ENCODE results near the gene TBC1D22A. TPM values are rescaled to one million over a fixed set of nuclear protein-coding genes. Genes with fewer than 3 reads are reported as not detected.

The TBC1D22A gene
- total and polyA plus RNA-seq, 8 donors: 13.3 to 53.1 (median 21.5) TPM

- H3K9me3 ChIP-seq: no peaks in the 10 kb centered on the region
- no peak for TF ChIP-seq POLR2A (IDR thresholded peaks at IDR 0.05)
- no peak for TF ChIP-seq CTCF (IDR thresholded peaks at IDR 0.05)
- TF ChIP-seq POLR2AphosphoS5 (IDR thresholded peaks at IDR 0.05): no peak
- DNase-seq: no peak
- 93 to 98% (median 94%) methylated on average over 6 of the region's 6 CpGs for WGBS, 5 donors
- H3K27me3 ChIP-seq: no peaks in the 10 kb centered on the region
- peaks cover 0 to 21% (median 9%) of the 10 kb centered on the region in 4 donors for H3K4me1 ChIP-seq
- H3K27ac ChIP-seq: no peak overlapping the region
- H3K36me3 ChIP-seq: peaks cover 0 to 36% (median 30%) of the 10 kb centered on the region in 4 donors
- intact Hi-C loops (cut with DNase I; ENCODE audit: low total_unique reads): no loop called here
- H3K4me3 ChIP-seq: no peak overlapping the region
Observed at GRCh38 chr22:46849101-46849500, 86.7 kb downstream of the TBC1D22A start.

- TF ChIP-seq EP300 (IDR thresholded peaks at IDR 0.05): no peak
- TF ChIP-seq CTCF (IDR thresholded peaks at IDR 0.05): no peak
- TF ChIP-seq POLR2A (IDR thresholded peaks at IDR 0.05): no peak
- TF ChIP-seq POLR2AphosphoS5 (IDR thresholded peaks at IDR 0.05): no peak
- H3K4me1 ChIP-seq: peaks cover 0 to 19% (median 6%) of the 10 kb centered on the region in 4 donors
- H3K27me3 ChIP-seq: no peaks in the 10 kb centered on the region
- H3K27ac ChIP-seq: no peak overlapping the region
- no peak overlapping the region for H3K4me3 ChIP-seq
- H3K9me3 ChIP-seq: no peaks in the 10 kb centered on the region
- intact Hi-C loops (cut with DNase I; ENCODE audit: low total_unique reads): no loop called here
- DNase-seq: no peak
- WGBS, 5 donors: 88 to 97% (median 93%) methylated on average over 6 of the region's 6 CpGs
- H3K36me3 ChIP-seq: peaks cover 0 to 36% (median 30%) of the 10 kb centered on the region in 4 donors
Observed at GRCh38 chr22:46849951-46850350, 87.5 kb downstream of the TBC1D22A start.

GRCh38 chr22:46851311-46851710 lies 88.9 kb downstream of the TBC1D22A start:
- Histone ChIP-seq H3K36me3 (peaks cover 0 to 35% (median 30%) of the 10 kb centered on the region in 4 donors), H3K27me3 (no peaks in the 10 kb centered on the region), H3K4me1 (peaks cover 0 to 12% (median 0%) of the 10 kb centered on the region in 4 donors), H3K9me3 (no peaks in the 10 kb centered on the region), H3K4me3 (no peak overlapping the region), H3K27ac (no peak overlapping the region)
- no peak for DNase-seq
- TF ChIP-seq POLR2A (IDR thresholded peaks at IDR 0.05): no peak
- no peak for TF ChIP-seq POLR2AphosphoS5 (IDR thresholded peaks at IDR 0.05)
- no peak for TF ChIP-seq EP300 (IDR thresholded peaks at IDR 0.05)
- no peak for TF ChIP-seq CTCF (IDR thresholded peaks at IDR 0.05)
- intact Hi-C loops (cut with DNase I; ENCODE audit: low total_unique reads): no loop called here
- WGBS, 5 donors: 88 to 98% (median 96%) methylated on average over 3 to 9 of the region's 9 CpGs

GRCh38 chr22:46851941-46852340 lies 89.5 kb downstream of the TBC1D22A start:
- 93 to 98% (median 96%) methylated on average over 8 to 9 of the region's 9 CpGs for WGBS, 5 donors

More at GRCh38 chr22:46851941-46852340, 89.5 kb downstream of the TBC1D22A start:
- intact Hi-C loops (cut with DNase I; ENCODE audit: low total_unique reads): no loop called here
- no peak for DNase-seq
- TF ChIP-seq CTCF (IDR thresholded peaks at IDR 0.05) (no peak), POLR2AphosphoS5 (IDR thresholded peaks at IDR 0.05) (no peak), POLR2A (IDR thresholded peaks at IDR 0.05) (no peak), EP300 (IDR thresholded peaks at IDR 0.05) (no peak)
- peaks cover 0 to 12% (median 0%) of the 10 kb centered on the region in 4 donors for H3K4me1 ChIP-seq
- H3K27me3 ChIP-seq: no peaks in the 10 kb centered on the region
- no peak overlapping the region for H3K4me3 ChIP-seq
- H3K27ac ChIP-seq: no peak overlapping the region
- H3K9me3 ChIP-seq: no peaks in the 10 kb centered on the region
- peaks cover 0 to 31% (median 28%) of the 10 kb centered on the region in 4 donors for H3K36me3 ChIP-seq
